H1 (cell line): ENCODE measurements around the gene EEF1AKMT2. TPM values are rescaled to one million over a fixed set of nuclear protein-coding genes. Genes with fewer than 3 reads are reported as not detected.

ENCODE experiments used
- CTCF ChIA-PET: fragments of 300-600 bp; sonication (Branson Sonifier 250); formaldehyde crosslinking; loops from one replicate; lab custom pipeline; 2021; ENCODE audit not compliant: partially characterized antibody; lab: Charles Lee
- POLR2A ChIA-PET: fragments of 300-600 bp; sonication (Branson Sonifier 250); formaldehyde crosslinking; loops from one replicate; lab custom pipeline; 2021; ENCODE audit warnings: inconsistent platforms; ENCODE audit not compliant: partially characterized antibody; lab: Charles Lee
- DNase-seq, 2 experiments: peaks; one replicate each; pipeline versions ENCODE4 v3.0.0 to v3.0.0-alpha.2; 2010 to 2022; ENCODE audit warnings: low spot score in 2 of 2, low read depth in 1 of 2, mixed read lengths in 1 of 2
- FAIRE-seq: peaks from 2 replicates; lab custom pipeline; 2011; peaks lifted over from hg19 to GRCh38; lab: Jason Lieb, UNC
- H2AFZ ChIP-seq: 2 replicates; pipeline ENCODE4 v1.8.1; 2012; ENCODE audit warnings: low read length, inconsistent platforms
- H2AK5ac ChIP-seq: 2 replicates; pipeline ENCODE4 v1.6.1; 2013; ENCODE audit warnings: low read depth, low read length
- H2BK120ac ChIP-seq: replicated peaks from 2 replicates; pipeline ENCODE3; 2013; ENCODE audit warnings: low read depth, low read length, inconsistent platforms
- H2BK12ac ChIP-seq: 2 replicates; pipeline ENCODE4 v1.6.1; 2013; ENCODE audit warnings: low read depth, low read length
- H2BK15ac ChIP-seq: 2 replicates; pipeline ENCODE4 v1.6.1; 2013; ENCODE audit warnings: low read length
- H2BK20ac ChIP-seq: 2 replicates; pipeline ENCODE4 v1.6.1; 2013; ENCODE audit warnings: low read length
- H2BK5ac ChIP-seq: 2 replicates; pipeline ENCODE4 v1.6.1; 2013; ENCODE audit warnings: low read depth, low read length
- H3K14ac ChIP-seq: 2 replicates; pipeline ENCODE4 v1.6.1; 2013; ENCODE audit warnings: inconsistent platforms; ENCODE audit not compliant: insufficient read length
- H3K18ac ChIP-seq: 2 replicates; pipeline ENCODE4 v1.6.1; 2013; ENCODE audit warnings: low read length; ENCODE audit errors: extremely low read depth
- H3K23ac ChIP-seq: 2 replicates; pipeline ENCODE4 v1.6.1; 2013; ENCODE audit warnings: inconsistent platforms; ENCODE audit not compliant: insufficient read length
- H3K23me2 ChIP-seq: 2 replicates; pipeline ENCODE4 v1.6.1; 2013; ENCODE audit warnings: low read depth, low read length
- H3K27ac ChIP-seq: 2 replicates; pipeline ENCODE4 v1.6.1; 2011; ENCODE audit warnings: low read depth, low read length, inconsistent platforms
- H3K27me3 ChIP-seq, 4 experiments: replicated peaks in 1 of 4; 1 replicate in 1 of 4; 2 replicates in 3 of 4; pipeline versions ENCODE4 v1.6.1 to v1.8.1; 2011 to 2013; ENCODE audit warnings: low read length in 3 of 4, mild to moderate bottlenecking in 3 of 4, inconsistent platforms in 2 of 4, mixed read lengths in 2 of 4, moderate library complexity in 1 of 4; ENCODE audit not compliant: control insufficient read depth in 3 of 4, insufficient read depth in 3 of 4; ENCODE audit errors: extremely low read depth in 1 of 4
- H3K36me3 ChIP-seq, 4 experiments: 2 replicates each; pipeline versions ENCODE4 v1.6.1 to v1.8.1; 2011 to 2013; ENCODE audit warnings: mild to moderate bottlenecking in 4 of 4, low read length in 3 of 4, moderate library complexity in 2 of 4, control low read depth in 1 of 4, inconsistent platforms in 1 of 4; ENCODE audit not compliant: insufficient read depth in 4 of 4, control insufficient read depth in 2 of 4
- H3K4ac ChIP-seq: replicated peaks from 2 replicates; pipeline ENCODE3; 2013; ENCODE audit warnings: low read length, low read depth, mixed read lengths, inconsistent platforms; ENCODE audit not compliant: insufficient read length
- H3K4me1 ChIP-seq, 4 experiments: replicated peaks in 1 of 4; 1 replicate in 1 of 4; 2 replicates in 3 of 4; pipeline versions ENCODE4 v1.6.1 to v1.8.1; 2011 to 2013; ENCODE audit warnings: low read length in 3 of 4, inconsistent platforms in 2 of 4, mixed read lengths in 1 of 4; ENCODE audit not compliant: insufficient read depth in 4 of 4, control insufficient read depth in 3 of 4
- H3K4me2 ChIP-seq, 2 experiments: 2 replicates each; pipeline versions ENCODE4 v1.6.1 to v1.8.1; 2011 to 2013; ENCODE audit warnings: low read depth in 2 of 2, low read length in 2 of 2, control low read depth in 1 of 2, inconsistent platforms in 1 of 2, mild to moderate bottlenecking in 1 of 2; ENCODE audit not compliant: insufficient read depth in 1 of 2
- H3K4me3 ChIP-seq, 4 experiments: fragments of 200-600, 300-600 bp in 1 of 4; sonication (generic), shearing (Covaris generic), sonication (Bioruptor Twin) in 1 of 4; 2 replicates each; pipeline versions ENCODE4 v1.5.1 to v1.8.1; 2011 to 2016; ENCODE audit warnings: low read length in 4 of 4, low read depth in 3 of 4, control low read depth in 2 of 4, inconsistent platforms in 2 of 4, mild to moderate bottlenecking in 2 of 4, mixed read lengths in 1 of 4, moderate library complexity in 1 of 4; ENCODE audit not compliant: insufficient read depth in 2 of 4; ENCODE audit errors: extremely low read depth in 1 of 4
- H3K56ac ChIP-seq: replicated peaks from 2 replicates; pipeline ENCODE3; 2013; ENCODE audit warnings: low read depth, mild to moderate bottlenecking, mixed read lengths, low read length, inconsistent platforms; ENCODE audit not compliant: insufficient read length
- H3K79me1 ChIP-seq: 2 replicates; pipeline ENCODE4 v1.6.1; 2013; ENCODE audit warnings: low read depth, low read length, control low read depth
- H3K79me2 ChIP-seq, 2 experiments: 2 replicates each; pipeline versions ENCODE4 v1.6.1 to v1.8.1; 2012 to 2013; ENCODE audit warnings: low read length in 2 of 2, mild to moderate bottlenecking in 2 of 2, inconsistent platforms in 1 of 2; ENCODE audit not compliant: insufficient read depth in 2 of 2, control insufficient read depth in 1 of 2
- H3K9ac ChIP-seq, 4 experiments: replicated peaks in 1 of 4; 1 replicate in 1 of 4; 2 replicates in 3 of 4; pipeline versions ENCODE4 v1.6.1 to v1.8.1; 2011 to 2013; ENCODE audit warnings: low read depth in 3 of 4, low read length in 3 of 4, control low read depth in 2 of 4, mild to moderate bottlenecking in 2 of 4, moderate library complexity in 2 of 4, inconsistent platforms in 1 of 4; ENCODE audit errors: extremely low read depth in 1 of 4
- H3K9me3 ChIP-seq, 2 experiments: 2 replicates each; pipeline versions ENCODE4 v1.6.1 to v1.8.1; 2012 to 2013; ENCODE audit warnings: mild to moderate bottlenecking in 2 of 2, moderate library complexity in 2 of 2, control low read depth in 1 of 2, inconsistent platforms in 1 of 2, low read depth in 1 of 2, low read length in 1 of 2, mixed read lengths in 1 of 2; ENCODE audit not compliant: insufficient read depth in 2 of 2
- H4K20me1 ChIP-seq, 2 experiments: replicated peaks in 1 of 2; 2 replicates each; pipeline versions ENCODE3 to v1.8.1; 2011 to 2013; ENCODE audit warnings: inconsistent platforms in 2 of 2, low read length in 2 of 2, mild to moderate bottlenecking in 1 of 2; ENCODE audit not compliant: insufficient read depth in 2 of 2, control insufficient read depth in 1 of 2
- H4K5ac ChIP-seq: 2 replicates; pipeline ENCODE4 v1.6.1; 2013; ENCODE audit warnings: low read length, low read depth, mixed read lengths, inconsistent platforms; ENCODE audit not compliant: insufficient read length
- H4K8ac ChIP-seq: 2 replicates; pipeline ENCODE4 v1.8.0; 2013; ENCODE audit warnings: mild to moderate bottlenecking, moderate library complexity, low read length, inconsistent platforms; ENCODE audit not compliant: insufficient read depth; ENCODE audit errors: extremely low read depth
- H4K91ac ChIP-seq: replicated peaks from 2 replicates; pipeline ENCODE3; 2013; ENCODE audit warnings: low read length, mixed read lengths, inconsistent platforms; ENCODE audit not compliant: insufficient read length
- CBX8 ChIP-seq: fragments of 300-800, 300-1000 bp; sonication (generic); IDR thresholded peaks from 2 replicates; pipeline ENCODE4 v1.7.1; 2016; ENCODE audit warnings: low read depth, low read length, borderline replicate concordance
- CTCF ChIP-seq, 3 experiments: IDR thresholded peaks; 1 replicate in 2 of 3; 2 replicates in 1 of 3; pipeline versions ENCODE4 v1.5.1 to v1.6.1; 2011; ENCODE audit warnings: low read length in 3 of 3, mild to moderate bottlenecking in 3 of 3, inconsistent platforms in 2 of 3, low read depth in 1 of 3, moderate library complexity in 1 of 3; ENCODE audit not compliant: insufficient read depth in 1 of 3; ENCODE audit errors: control extremely low read depth in 1 of 3
- E2F6 ChIP-seq: IDR thresholded peaks from 2 replicates; pipeline ENCODE4 v1.6.1; 2012; ENCODE audit warnings: inconsistent platforms
- HDAC2 ChIP-seq, 2 experiments: fragments of 300-600 bp in 1 of 2; sonication (generic) in 1 of 2; IDR thresholded peaks; 2 replicates each; pipeline ENCODE4 v1.6.1; 2011 to 2012; ENCODE audit warnings: low read depth in 2 of 2, low read length in 2 of 2, mild to moderate bottlenecking in 2 of 2, moderate library complexity in 2 of 2, borderline replicate concordance in 1 of 2, inconsistent platforms in 1 of 2
- MAX ChIP-seq: IDR thresholded peaks from 2 replicates; pipeline ENCODE4 v1.6.1; 2012; ENCODE audit warnings: inconsistent platforms
- RFX5 ChIP-seq: IDR thresholded peaks from 2 replicates; pipeline ENCODE4 v1.6.1; 2011; ENCODE audit warnings: low read depth, low read length, improper control_type of control experiment, borderline replicate concordance
- RNF2 ChIP-seq: fragments of 200-900, 300-1000 bp; sonication (generic); IDR thresholded peaks from 2 replicates; pipeline ENCODE4 v1.7.1; 2016; ENCODE audit warnings: borderline replicate concordance, low read depth, mild to moderate bottlenecking, antibody characterized with exemption, low read length; ENCODE audit not compliant: poor library complexity, severe bottlenecking; ENCODE audit errors: missing control alignments
- RXRA ChIP-seq: IDR thresholded peaks from 2 replicates; pipeline ENCODE4 v1.6.1; 2011; ENCODE audit warnings: low read depth, mild to moderate bottlenecking, low read length, moderate library complexity; ENCODE audit not compliant: insufficient read depth
- WGBS, 2 experiments: shearing (Covaris generic) in 1 of 2; methylation state at CpG; one replicate each; pipeline versions ENCODE4 v1.1.6 to v1.1.7; 2013 to 2015; ENCODE audit warnings: low lambda C conversion rate in 2 of 2, mixed read lengths in 2 of 2, inconsistent platforms in 1 of 2, low coverage in 1 of 2, missing lambda C conversion rate in 1 of 2; ENCODE audit not compliant: insufficient replicate concordance in 2 of 2, insufficient coverage in 1 of 2, insufficient read length in 1 of 2; ENCODE audit errors: extremely low coverage in 1 of 2, missing lambda C conversion rate in 1 of 2; 5-methylcytosine and 5-hydroxymethylcytosine counted together
- polyA plus RNA-seq, 7 experiments: library from polyadenylated mRNA; depleted of rRNA in 3 of 7; stranded (reverse) in 5 of 7; unstranded in 2 of 7; fragments of >200 nt in 5 of 7; fragments of 200-250 nt in 2 of 7; gene quantifications; 1 replicate in 5 of 7; 2 replicates in 1 of 7; 4 replicates in 1 of 7; pipeline versions ENCODE4 v1.2.1 to v1.2.3, GENCODE V29; 2011 to 2013; ENCODE audit warnings: missing spikeins in 2 of 7, mixed read lengths in 2 of 7
- total RNA-seq: library from RNA; stranded (reverse); fragmentation: NEBNext Ultra II Directional; extraction: Animal tissue kit (Norgen Biotek cat#: 25700); gene quantifications from 2 replicates; pipeline ENCODE4 v1.2.1, GENCODE V29; 2021

The EEF1AKMT2 gene
- total and polyA plus RNA-seq, 2 of the 8 experiments (the other 6 are each of a cell fraction or from before 2014, with no cell fraction given): 9.8 to 26.8 TPM

DNA sequence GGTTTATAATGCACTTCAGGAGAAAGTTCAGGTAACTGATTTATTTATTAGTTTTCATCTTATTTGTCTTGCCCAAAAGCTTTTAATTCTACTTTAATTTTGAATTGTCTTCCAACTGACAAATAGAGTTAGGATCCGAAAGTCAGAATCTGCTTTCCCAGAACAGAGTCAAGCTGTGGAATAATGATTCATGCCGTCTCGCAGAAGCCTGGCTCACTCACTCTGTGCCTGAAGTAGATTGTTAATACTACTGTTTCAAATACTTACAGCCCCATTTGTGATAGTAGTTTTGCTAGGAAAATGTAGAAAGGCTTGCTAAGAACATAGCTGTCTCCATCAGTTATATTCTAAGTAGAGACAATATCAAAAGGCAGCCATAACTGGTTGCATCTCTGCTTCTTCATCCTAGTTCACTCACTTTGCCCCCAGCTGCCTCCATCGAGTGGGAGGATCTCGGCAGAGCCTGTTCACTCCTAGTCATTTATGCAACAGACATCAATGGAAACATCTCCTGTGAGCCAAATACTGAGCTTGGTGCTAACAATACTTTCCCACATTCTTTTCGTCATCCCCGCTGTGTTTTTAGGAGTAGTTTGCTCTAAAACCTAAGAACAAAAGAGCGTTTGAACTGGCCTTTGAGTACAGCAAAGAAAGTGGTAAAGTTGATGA is 37.9 kb upstream of the EEF1AKMT2 start:
- H4K91ac ChIP-seq: no peak overlapping the region
- H3K9ac ChIP-seq: no peak overlapping the region
- H3K56ac ChIP-seq: no peak overlapping the region
- no peak overlapping the region for H3K4me2 ChIP-seq
- no peak overlapping the region for H4K5ac ChIP-seq
- peaks cover 10 to 71% (median 46%) of the 10 kb centered on the region in 4 experiments for H3K36me3 ChIP-seq
- no peak overlapping the region for H3K4me3 ChIP-seq
- no peaks in the 10 kb centered on the region for H3K23me2 ChIP-seq
- H3K79me1 ChIP-seq: no peaks in the 10 kb centered on the region
- no peaks in the 10 kb centered on the region for H3K79me2 ChIP-seq
- POLR2A ChIA-PET: interaction anchor here (1.4 kb wide), 1 partner anchor 17 kb away, joined by 3 read pairs; no protein-coding TSS in a partner anchor
- WGBS, 2 experiments: 80% methylated on average over 8 of the region's 8 CpGs; no CpG with 5 or more reads in 1 of the 2 experiments
- no peak overlapping the region for H2BK120ac ChIP-seq
- H3K23ac ChIP-seq: no peak overlapping the region
- DNase-seq (no peak), FAIRE-seq (no peak)
- H2BK12ac ChIP-seq: no peak overlapping the region
- no peak overlapping the region for H2BK5ac ChIP-seq
- no peak overlapping the region for H3K14ac ChIP-seq
- no peak overlapping the region for H2AFZ ChIP-seq
- H3K4ac ChIP-seq: no peak overlapping the region
- no peak overlapping the region for H2AK5ac ChIP-seq
- H2BK15ac ChIP-seq: no peak overlapping the region
- H2BK20ac ChIP-seq: no peak overlapping the region
- CTCF ChIA-PET: interaction anchor here (0.6 to 1.6 kb wide), 2 partner anchors 11 to 346 kb away, joined by 3 to 6 read pairs; no protein-coding TSS in a partner anchor
- no peak overlapping the region for H3K18ac ChIP-seq
- no peak overlapping the region for H4K8ac ChIP-seq
- no peaks in the 10 kb centered on the region for H3K4me1 ChIP-seq
- H3K9me3 ChIP-seq: no peaks in the 10 kb centered on the region
- H3K27ac ChIP-seq: no peak overlapping the region
- H4K20me1 ChIP-seq: no peaks in the 10 kb centered on the region
- no peaks in the 10 kb centered on the region for H3K27me3 ChIP-seq
- TF ChIP-seq RFX5: no peak
- TF ChIP-seq E2F6: no peak
- TF ChIP-seq HDAC2 (IDR thresholded peaks at IDR 0.05; ENCODE audit: borderline replicate concordance in 1 of 2, low read depth in 2 of 2, low read length in 2 of 2): no peak
- TF ChIP-seq MAX: no peak
- no peak for TF ChIP-seq CTCF (IDR thresholded peaks at IDR 0.05; ENCODE audit: control extremely low read depth in 1 of 3, insufficient read depth in 1 of 3, low read depth in 1 of 3, low read length in 3 of 3)
- no peak for TF ChIP-seq RNF2
- TF ChIP-seq RXRA: no peak
- TF ChIP-seq CBX8: no peak
